SKM-1 treated with dmso at 0.1 percent for 144 hours (cell line): ENCODE data around the gene CLEC14A.

ENCODE experiments used
- DNase-seq: peaks from one replicate; lab custom pipeline; 2025; ENCODE audit not compliant: unreplicated experiment; lab: John Stamatoyannopoulos, UW

Gene CLEC14A, protein sequence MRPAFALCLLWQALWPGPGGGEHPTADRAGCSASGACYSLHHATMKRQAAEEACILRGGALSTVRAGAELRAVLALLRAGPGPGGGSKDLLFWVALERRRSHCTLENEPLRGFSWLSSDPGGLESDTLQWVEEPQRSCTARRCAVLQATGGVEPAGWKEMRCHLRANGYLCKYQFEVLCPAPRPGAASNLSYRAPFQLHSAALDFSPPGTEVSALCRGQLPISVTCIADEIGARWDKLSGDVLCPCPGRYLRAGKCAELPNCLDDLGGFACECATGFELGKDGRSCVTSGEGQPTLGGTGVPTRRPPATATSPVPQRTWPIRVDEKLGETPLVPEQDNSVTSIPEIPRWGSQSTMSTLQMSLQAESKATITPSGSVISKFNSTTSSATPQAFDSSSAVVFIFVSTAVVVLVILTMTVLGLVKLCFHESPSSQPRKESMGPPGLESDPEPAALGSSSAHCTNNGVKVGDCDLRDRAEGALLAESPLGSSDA

DNA sequence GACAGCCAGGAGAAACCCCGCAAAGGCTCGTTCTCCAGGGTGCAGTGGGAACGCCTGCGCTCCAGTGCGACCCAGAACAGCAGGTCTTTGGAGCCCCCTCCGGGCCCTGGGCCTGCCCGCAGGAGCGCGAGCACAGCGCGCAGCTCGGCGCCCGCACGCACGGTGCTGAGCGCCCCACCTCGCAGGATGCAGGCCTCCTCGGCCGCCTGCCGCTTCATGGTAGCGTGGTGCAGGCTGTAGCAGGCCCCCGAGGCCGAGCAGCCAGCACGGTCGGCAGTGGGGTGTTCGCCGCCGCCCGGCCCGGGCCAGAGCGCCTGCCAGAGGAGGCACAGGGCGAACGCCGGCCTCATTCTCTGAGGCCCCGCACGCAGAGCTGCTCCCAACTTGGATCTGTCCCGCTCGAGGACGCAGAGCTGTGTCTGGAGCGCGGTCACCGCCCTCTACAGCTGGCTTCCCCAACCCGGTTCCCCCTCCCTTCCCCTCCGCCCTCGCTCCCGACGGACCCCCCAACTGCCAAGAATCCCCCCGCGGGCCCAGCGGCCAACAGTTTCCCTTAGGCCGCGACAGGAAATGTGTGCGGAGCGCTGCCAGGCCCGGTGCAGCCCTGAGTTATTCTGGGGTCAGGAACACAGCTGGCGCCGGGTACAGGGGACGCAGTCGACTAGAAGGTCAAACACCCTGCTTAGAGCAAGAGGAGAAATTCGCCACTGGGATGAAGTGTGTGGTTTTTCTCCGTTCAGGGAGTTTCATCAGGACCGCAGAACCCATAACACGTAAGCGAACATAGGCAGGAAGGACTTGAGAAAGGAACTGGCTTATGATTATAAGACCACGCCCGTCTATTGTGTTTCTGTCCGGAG is at the start of gene CLEC14A:
Gene CLEC14A, minus strand, starts transcription at position 421 of the 860 bp plus-strand sequence. Its CDS starts 71 bp downstream, at position 350.
- no peak for DNase-seq

DNA sequence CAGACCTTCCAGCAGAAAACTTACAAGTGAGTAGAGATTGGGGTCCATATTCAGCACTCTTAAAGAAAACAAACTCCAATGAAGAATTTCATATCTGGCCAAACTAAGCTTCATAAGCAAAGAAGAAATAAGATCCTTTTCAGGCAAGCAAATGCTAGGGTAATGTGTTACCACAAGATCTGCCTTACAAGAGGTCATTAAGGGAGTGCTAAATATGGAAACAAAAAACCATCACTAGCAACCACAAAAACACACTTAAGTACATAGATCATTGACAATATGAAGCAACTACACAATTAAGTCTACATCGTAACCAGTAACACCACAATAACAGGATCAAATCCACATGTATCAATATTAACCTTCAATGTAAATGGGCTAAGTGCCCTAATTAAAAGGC is 47.1 kb upstream of the CLEC14A start:
- no peak for DNase-seq

DNA sequence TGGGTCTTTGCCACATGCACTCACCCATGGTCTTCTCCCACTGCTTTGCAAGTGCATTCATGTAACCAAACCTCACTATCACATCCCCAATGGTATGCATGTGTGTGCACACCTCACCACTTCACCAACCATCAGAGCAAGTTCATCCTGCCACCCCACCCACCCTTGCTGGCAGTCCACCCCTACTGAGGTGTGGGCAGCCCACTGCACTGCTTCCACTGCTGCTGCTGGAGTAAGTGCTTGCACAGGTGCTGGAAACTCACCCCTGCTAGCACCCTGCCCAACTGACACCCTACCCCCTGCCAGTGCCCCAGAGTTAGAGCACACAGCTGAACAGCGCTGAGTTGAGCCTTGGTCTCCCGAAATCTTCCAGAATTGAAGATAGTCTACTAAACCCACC is 46.1 kb upstream of the CLEC14A start:
- DNase-seq, result no peak

DNA sequence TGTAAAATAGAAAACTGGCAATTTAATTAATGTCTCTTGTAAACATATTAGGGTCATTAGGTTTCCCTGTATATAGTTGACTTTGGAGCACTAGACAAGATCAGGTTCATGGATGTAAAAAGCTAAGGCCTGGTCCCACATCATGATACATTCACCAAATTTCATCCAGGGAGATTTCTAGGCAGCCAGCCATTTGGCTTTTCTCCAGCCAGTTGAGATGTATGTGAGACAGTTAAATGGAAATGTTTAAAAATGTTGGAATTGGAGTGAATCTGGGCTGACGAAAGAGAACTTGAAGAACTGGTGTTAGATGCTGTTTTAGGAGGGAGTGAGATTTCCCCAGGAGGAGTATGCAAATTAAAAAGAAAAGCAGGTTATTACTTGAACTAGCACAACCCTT is 41.8 kb upstream of the CLEC14A start:
- no peak for DNase-seq

DNA sequence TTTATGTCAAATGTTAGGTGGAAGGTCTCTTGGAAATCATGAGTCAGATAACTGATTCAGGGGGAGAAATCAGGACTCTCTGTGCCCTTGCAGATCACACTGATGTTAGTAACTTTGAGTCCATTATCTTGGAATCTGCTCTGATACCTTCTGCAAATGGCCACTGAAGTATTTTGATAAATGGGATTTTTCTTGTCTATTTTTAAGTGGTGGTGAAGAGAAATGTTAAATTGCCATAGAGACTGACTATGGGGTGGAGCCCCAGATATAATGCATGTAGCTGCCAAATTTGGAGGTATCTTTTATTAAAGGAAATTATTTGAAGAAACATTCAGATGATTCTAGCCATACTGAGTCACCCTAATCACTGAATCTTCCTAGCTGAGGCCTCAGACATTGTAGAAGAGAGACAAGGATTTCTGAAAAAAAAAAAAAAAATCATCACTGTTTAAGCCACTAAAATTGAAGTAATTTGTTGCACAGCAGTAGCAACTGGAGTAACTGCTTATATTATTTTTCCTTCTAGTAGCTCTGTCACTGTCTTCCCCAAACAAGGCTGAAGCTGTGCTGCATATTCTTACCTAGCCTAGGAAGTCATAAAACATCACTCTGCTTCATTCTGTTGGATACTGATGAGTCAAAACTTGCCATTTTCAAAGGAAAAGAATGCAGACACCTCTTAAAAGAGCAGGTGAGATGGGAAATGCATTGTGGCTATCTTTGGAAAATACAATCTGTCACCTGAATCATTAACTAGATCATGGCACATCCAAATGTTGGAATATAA is 36.0 kb upstream of the CLEC14A start:
- DNase-seq, result no peak

DNA sequence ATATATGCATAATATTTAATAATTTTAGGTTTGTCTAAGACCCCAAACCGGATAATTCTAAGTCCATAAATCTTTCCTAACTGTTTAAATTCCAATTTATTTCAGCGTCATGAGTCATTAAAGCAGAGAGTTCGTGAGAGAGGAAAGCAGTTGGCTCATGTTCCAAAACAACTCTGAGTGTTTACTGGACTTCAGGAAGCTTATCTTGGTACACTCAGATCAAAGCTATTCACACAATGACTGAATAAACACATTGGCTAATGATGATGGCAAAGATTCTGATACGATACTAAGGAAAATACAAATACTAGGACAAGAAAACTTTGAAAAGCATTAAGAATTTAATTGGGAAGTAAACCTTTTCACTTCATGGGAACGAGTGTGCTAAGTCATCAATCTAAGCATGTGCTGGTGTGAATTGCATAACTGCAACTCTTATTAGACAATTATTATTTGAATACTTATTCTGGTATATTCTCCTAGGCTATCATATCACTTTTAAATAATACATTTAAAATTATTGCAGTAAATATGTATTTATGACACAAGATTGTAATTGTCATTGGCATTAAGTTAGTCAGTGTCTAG is 34.8 kb upstream of the CLEC14A start:
- no peak for DNase-seq

DNA sequence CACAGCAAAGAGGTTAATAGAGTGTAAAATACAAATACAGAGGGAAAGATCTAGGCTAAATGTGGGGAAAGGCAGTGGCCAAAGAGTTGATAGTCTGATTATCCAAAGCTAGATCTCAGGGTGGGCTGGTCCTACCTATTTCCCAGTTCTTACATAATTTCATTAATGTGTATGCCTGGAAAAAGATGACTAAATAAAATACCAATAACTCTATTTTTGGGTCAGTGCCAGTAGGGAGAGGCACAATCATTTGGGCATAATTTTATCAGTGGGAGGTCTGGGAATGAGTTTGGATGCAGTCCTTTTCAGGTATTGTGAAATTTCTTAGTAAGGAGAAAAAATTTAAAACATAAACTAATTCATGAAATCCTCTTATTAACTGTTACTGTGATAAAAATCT is 30.6 kb upstream of the CLEC14A start:
- no peak for DNase-seq

DNA sequence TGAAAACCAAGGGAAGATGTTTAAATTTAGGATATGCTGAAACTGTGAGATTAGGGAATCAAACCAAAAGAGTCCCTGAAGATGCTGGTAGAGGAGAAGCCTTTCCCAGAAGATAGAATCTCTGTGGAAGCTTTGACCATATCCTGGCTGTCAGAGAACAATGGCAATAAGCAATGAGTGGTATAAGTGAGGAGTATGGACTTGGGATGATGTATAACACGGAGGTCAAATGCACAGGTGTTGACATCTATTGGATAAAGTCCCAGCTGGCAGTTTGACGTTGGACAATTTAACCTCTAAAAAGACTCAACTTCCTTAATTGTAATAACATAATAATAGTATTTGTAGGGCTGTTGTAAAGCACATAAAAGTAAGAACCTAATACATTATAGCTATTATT is 30.1 kb upstream of the CLEC14A start:
- DNase-seq, result no peak

DNA sequence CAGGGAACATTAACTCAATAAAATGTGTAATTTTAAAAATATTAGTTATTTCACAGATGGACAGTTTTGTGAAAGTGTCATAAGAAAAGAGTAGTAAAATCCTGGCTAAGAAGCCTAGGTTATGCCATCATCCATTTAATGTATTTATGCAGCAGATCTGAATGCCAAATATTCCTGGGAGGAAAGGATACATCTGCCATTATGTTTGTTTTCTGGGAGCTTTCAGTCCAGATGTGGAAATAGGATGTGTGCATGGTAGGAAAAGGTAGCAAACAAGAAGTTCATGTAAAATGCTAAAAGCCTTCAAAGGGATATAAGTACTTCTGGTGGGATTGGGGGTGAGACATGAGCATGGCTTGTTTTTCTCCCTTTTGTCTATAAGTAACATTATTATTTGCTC is 27.0 kb upstream of the CLEC14A start:
- DNase-seq, result no peak

DNA sequence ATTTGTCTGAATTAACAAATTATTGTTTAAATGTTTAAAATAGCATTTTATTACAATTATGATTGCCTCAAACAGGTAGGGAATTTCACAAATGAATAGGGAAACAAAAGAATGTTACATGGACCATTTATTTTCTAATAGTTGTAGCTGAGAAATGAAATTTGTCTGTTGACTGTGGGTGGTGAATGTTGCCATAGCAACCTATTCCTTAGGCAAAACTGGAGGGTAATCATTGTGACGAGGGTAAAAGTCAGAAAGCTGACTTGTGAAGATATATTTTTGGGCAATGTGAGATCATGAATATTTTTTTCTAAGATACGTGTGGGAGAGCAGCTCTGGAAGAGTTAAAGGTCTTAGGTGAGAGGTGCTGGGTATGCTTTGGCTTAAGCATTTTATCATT is 24.2 kb upstream of the CLEC14A start:
- DNase-seq, result no peak

DNA sequence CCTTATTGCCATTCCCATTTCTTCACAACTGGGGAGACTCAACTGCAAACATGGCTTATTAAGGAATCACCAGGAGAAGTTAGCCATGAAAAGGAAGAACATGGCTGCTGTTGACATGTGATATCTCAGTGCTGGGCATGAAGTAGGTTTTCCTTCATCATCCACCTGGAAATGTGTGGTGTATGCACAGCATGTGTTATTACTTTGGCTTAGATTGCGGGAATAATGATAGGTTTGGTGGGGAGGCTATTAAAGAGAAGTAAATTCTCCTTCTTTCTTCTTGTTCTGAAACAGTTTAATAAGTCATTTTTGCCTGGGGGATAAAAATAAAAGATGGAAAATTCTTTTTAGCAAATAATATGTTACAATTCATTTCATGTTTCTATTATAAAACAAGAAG is 23.7 kb upstream of the CLEC14A start:
- DNase-seq, result no peak

DNA sequence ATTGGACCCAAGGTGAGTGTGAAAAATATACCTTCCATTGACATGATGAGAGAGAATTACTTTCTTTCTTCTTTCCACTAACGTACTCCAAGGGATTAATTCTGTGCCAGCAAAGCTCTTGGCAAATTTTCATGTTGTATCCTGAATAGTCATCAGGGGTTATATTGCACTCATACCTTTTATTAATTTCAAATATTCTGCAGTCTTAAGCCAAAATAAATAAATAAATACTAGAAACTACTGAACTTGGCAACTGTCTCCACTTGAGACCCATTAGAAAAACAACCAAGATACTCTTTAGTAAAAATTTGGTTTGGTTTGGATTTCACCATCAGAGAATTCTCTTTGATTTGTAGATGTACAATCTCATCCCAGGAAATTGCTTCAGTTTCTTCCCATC is 22.1 kb upstream of the CLEC14A start:
- DNase-seq, result no peak

DNA sequence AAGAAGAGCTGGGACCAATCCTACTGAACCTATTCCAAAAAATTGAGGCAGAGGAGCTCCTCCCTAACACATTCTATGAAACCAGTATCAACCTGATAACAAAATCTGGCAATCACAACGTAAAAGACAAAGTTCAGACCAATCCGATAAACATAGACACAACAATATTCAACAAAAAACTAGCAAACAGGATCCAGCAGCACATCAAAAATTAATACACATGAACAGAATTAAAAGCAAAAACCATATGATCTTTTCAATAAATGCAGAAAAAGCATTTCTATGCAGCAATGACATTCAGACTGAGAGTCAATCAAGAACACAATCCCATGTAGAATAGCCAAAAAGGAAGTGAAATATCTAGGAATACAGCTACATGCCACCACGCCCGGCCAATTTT is 7.0 kb upstream of the CLEC14A start:
- no peak for DNase-seq

DNA sequence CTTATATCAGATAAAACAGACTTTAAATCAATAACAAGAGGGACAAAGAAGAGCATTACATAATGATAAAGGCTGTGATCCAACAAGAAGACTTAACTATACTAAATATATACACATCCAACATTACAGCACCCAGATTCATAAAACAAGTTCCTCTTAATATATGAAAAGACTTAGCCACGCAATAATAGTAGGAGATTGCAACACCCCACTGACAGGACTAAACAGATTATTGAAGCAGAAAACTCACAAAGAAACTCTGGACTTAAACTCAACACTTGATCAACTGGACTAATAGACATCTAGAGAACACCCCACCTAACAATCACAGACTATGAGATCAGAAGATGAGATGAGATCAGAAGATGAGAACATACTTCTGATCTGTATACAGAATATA is 5.7 kb upstream of the CLEC14A start:
- no peak for DNase-seq

DNA sequence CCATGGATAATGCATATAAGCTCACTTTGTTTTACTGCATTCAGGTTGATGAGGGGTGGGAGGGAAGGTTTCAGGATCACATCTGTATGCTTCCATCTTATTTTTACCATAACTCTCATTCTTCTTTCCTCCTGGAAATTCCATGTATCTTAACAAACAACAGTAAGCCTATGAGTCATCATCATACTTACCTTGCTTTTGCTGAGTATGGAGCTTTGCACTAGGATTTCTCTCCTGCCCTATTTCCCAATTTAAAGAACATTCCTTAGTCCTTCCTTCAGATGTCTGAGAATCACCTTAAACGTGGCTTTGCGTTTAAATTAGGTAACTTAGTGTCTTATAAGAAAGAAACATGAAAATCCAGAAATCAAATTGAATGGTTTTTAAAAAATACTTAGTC is 1.6 kb upstream of the CLEC14A start:
- DNase-seq, result no peak

DNA sequence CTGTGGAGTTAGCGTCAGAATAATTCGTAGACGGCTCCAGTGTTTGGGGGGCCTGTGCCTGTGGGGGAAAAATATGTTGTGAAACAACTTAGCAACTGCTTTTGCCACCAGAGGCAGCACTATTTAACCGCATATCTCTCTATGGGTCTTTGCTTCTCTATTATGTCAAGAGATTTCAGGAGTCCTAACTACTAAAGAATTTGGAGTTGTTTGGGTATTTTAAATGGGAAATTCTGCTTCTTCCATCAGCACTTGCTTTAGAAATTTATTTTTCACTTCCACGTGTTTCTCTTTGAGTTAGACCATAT is 594 bp upstream of the CLEC14A start:
- no peak for DNase-seq

DNA sequence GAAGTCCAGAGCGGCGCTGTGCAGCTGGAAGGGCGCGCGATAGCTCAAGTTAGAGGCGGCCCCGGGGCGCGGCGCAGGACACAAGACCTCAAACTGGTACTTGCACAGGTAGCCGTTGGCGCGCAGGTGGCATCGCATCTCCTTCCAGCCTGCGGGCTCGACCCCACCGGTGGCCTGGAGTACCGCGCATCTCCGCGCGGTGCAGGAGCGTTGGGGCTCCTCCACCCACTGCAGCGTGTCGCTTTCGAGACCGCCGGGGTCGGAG is 553 bp downstream of the CLEC14A start:
- no peak for DNase-seq

DNA sequence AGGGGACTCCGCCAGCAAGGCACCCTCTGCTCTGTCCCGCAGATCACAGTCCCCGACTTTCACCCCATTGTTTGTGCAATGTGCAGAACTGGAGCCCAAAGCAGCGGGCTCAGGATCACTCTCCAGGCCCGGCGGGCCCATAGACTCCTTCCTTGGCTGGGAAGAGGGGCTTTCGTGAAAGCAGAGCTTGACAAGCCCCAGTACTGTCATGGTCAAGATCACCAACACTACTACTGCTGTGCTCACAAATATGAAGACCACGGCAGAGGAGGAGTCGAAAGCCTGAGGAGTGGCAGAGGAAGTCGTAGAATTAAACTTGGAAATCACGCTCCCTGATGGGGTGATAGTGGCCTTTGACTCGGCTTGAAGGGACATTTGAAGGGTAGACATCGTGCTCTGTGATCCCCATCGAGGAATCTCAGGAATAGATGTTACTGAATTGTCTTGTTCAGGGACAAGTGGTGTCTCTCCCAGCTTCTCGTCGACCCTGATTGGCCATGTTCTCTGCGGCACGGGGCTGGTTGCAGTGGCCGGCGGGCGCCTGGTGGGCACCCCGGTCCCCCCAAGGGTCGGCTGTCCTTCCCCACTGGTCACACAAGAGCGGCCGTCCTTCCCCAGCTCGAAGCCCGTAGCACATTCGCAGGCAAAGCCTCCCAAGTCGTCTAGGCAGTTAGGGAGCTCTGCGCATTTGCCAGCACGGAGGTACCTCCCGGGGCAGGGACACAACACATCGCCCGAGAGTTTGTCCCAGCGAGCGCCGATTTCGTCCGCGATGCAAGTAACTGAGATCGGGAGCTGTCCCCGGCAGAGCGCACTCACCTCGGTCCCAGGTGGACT is 1.1 kb downstream of the CLEC14A start:
- no peak for DNase-seq

DNA sequence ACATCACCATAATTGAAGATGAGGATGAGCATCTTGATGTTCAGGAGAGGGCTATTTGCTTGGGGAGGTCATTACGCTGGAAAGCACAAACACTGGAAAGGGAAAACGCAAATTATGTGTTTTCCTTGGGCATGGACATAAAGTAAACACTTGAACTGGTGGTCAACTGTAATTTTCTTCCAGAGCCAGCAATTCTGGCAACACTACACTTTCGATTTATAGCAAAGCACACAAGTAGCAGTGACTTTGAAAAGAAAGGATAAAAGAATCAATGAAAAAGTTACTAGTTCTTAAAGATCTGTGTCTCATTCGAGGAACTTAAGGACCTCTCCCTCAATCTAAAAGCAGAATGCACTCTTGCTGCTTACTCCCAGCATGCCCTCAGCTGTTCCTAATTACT is 2.2 kb downstream of the CLEC14A start:
- DNase-seq, result no peak

DNA sequence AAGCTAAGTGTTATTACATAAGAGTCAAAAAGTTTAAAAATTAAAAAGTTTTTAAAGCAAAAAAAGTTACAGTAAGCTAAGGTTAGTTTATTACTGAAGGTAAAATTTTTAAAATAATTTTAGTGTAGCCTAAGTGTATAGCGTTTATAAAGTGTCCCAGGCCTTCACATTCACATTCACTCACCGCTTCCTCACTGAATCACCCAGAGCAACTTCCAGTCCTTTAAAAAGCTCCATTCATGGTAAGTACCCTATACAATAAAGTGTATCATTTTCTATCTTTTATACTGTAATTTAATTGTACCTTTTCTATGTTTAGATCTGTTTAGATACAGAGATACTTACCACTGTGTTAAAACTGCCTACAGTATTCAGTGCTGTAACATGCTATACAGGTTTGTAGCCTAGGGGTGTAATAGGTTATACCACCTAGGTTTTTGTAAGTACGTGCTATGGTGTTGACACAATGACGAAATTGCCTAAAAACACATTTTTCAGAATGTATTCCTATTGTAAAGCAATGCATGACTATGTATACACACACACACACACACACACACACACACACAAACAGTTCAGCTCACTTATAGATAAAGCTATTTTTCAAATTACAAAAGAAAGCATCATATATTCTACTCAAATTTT is 3.7 kb downstream of the CLEC14A start:
- no peak for DNase-seq
